CD4-positive, alpha-beta T cell treated with Interleukin-17A for 4 hours (primary cell): ENCODE data around the gene CCDC183.
"Not testable (repeated sequence)": the region's sequence is repeated elsewhere in the genome, so short reads cannot be mapped to it uniquely, and the experiment has no call there.

ENCODE experiments used
- DNase-seq: peaks from one replicate; pipeline ENCODE4 v3.0.0-alpha.2; 2020; ENCODE audit warnings: mixed read lengths

The CCDC183 gene

GRCh38 chr9:136785565-136786355, 10.4 kb upstream of the CCDC183 start:
- DNase-seq, result not testable (repeated sequence)

- DNase-seq, result no peak
Observed at GRCh38 chr9:136786451-136786850, 9.7 kb upstream of the CCDC183 start.

- not testable (repeated sequence) for DNase-seq
Observed at GRCh38 chr9:136786983-136787382, 9.2 kb upstream of the CCDC183 start.

GRCh38 chr9:136787690-136788400, 8.3 kb upstream of the CCDC183 start:
- peak; percentile 75 for DNase-seq

GRCh38 chr9:136788644-136789522, 7.3 kb upstream of the CCDC183 start:
- DNase-seq, result not testable (repeated sequence)

- DNase-seq, result no peak
Observed at GRCh38 chr9:136789523-136789937, 6.6 kb upstream of the CCDC183 start.

- peak; percentile 100 for DNase-seq
Observed at GRCh38 chr9:136790640-136791515, 5.3 kb upstream of the CCDC183 start, which contains the start of gene TMEM141. Gene TMEM141 (plus strand): TSS chr9:136791344. CDS start chr9:136791371, 27 bp downstream.

GRCh38 chr9:136791516-136792276, 4.4 kb upstream of the CCDC183 start:
- peak; percentile 73 for DNase-seq

- no peak for DNase-seq
Observed at GRCh38 chr9:136792321-136793085, 3.6 kb upstream of the CCDC183 start.

GRCh38 chr9:136793086-136793946, 2.8 kb upstream of the CCDC183 start:
- no peak for DNase-seq

GRCh38 chr9:136794281-136794999, 1.7 kb upstream of the CCDC183 start:
- no peak for DNase-seq

GRCh38 chr9:136795000-136795348, 1.2 kb upstream of the CCDC183 start:
- DNase-seq, result no peak

GRCh38 chr9:136796775-136797347, 723 bp downstream of the CCDC183 start:
- not testable (repeated sequence) for DNase-seq

- DNase-seq, result no peak
Observed at GRCh38 chr9:136798708-136799078, 2.6 kb downstream of the CCDC183 start.

GRCh38 chr9:136799079-136799853, 3.1 kb downstream of the CCDC183 start:
- DNase-seq, result no peak

GRCh38 chr9:136799854-136800657, 3.9 kb downstream of the CCDC183 start:
- DNase-seq, result peak; percentile 99

GRCh38 chr9:136802321-136802720, 6.2 kb downstream of the CCDC183 start:
- DNase-seq, result no peak
